GM12875 (cell line): ENCODE results near the gene GATD1.

Experiments used
- H3K4me3 ChIP-seq: one replicate; pipeline ENCODE4 v1.5.1; 2011; ENCODE audit warnings: low read depth, low read length, control low read depth
- TF ChIP-seq, protein P1 (sequence below): IDR thresholded peaks from 2 replicates; pipeline ENCODE4 v1.5.1; 2011; ENCODE audit warnings: low read depth, mild to moderate bottlenecking, control low read depth, inconsistent platforms, low read length, moderate library complexity, borderline replicate concordance; ENCODE audit not compliant: insufficient read depth

Gene GATD1

DNA sequence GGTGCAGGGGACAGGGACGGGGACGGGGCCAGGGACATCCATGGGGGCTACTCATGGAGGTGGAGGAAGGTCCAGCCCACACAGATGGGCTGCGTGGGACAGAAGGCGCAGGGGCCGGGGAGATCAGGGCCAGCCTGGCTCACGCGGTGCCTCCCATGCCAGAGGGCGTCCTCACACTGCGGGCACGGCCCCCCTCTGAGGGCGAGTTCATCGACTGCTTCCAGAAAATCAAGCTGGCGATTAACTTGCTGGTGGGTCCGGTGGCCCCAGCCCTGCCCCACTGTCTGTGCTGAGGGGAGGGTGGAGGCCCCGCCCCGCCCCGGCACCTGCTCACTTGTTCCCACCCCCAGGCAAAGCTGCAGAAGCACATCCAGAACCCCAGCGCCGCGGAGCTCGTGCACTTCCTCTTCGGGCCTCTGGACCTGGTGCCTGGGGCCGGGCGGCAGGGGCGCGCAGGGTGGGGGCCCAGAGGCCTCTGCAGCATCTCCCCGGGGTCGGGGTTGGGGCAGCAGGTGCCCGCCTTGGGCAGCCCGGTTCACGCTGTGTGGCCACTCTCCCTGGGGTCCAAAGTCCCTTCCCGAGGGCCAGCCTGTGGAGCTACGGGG, 55.4 kb downstream of the GATD1 start:
- TF ChIP-seq, protein P1, sequence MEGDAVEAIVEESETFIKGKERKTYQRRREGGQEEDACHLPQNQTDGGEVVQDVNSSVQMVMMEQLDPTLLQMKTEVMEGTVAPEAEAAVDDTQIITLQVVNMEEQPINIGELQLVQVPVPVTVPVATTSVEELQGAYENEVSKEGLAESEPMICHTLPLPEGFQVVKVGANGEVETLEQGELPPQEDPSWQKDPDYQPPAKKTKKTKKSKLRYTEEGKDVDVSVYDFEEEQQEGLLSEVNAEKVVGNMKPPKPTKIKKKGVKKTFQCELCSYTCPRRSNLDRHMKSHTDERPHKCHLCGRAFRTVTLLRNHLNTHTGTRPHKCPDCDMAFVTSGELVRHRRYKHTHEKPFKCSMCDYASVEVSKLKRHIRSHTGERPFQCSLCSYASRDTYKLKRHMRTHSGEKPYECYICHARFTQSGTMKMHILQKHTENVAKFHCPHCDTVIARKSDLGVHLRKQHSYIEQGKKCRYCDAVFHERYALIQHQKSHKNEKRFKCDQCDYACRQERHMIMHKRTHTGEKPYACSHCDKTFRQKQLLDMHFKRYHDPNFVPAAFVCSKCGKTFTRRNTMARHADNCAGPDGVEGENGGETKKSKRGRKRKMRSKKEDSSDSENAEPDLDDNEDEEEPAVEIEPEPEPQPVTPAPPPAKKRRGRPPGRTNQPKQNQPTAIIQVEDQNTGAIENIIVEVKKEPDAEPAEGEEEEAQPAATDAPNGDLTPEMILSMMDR, result no peak
- H3K4me3 ChIP-seq, result no peak overlapping the region

DNA sequence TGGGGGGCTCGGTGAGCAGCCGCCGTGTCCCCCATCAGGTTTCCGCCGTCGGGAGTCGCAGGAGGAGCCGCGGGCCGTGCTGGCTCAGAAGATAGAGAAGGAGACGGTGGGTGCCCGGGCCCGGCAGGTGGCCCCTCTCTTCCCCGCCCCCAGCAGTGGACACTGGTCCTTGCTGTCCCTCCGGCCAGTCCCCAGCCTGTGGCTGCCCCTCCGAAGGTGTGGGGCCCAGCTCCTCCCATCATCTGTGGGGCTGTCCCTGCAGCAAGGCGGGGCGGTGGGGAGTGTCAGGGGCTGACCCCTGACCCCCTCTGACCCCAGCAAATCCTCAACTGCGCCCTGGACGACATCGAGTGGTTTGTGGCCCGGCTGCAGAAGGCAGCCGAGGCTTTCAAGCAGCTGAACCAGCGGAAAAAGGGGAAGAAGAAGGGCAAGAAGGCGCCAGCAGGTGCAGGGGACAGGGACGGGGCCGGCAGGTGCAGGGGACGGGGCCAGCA, 56.0 kb downstream of the GATD1 start:
- TF ChIP-seq, protein P1, result no peak
- H3K4me3 ChIP-seq, result peak overlapping the region; percentile 23

DNA sequence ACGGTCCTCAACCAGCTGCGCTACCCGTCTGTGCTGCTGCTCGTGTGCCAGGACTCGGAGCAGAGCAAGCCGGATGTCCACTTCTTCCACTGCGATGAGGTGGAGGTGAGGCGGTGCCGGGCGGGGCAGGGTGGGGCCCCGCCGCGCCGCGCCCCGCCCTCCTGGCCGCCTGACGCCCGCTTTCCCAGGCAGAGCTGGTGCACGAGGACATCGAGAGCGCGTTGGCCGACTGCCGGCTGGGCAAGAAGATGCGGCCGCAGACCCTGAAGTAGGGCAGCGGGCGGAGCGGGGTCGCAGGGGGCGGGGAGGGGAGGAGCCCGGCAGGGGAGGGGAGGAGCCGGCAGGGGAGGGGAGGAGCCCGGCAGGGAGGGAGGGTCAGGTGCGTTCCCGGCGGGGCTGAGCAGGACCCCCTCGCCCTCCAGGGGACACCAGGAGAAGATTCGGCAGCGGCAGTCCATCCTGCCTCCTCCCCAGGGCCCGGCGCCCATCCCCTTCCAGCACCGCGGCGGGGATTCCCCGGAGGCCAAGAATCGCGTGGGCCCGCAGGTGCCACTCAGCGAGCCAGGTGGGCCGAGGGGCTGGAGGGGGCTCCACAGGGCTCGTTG, 56.5 kb downstream of the GATD1 start:
- peak overlapping the region; percentile 23 for H3K4me3 ChIP-seq

DNA sequence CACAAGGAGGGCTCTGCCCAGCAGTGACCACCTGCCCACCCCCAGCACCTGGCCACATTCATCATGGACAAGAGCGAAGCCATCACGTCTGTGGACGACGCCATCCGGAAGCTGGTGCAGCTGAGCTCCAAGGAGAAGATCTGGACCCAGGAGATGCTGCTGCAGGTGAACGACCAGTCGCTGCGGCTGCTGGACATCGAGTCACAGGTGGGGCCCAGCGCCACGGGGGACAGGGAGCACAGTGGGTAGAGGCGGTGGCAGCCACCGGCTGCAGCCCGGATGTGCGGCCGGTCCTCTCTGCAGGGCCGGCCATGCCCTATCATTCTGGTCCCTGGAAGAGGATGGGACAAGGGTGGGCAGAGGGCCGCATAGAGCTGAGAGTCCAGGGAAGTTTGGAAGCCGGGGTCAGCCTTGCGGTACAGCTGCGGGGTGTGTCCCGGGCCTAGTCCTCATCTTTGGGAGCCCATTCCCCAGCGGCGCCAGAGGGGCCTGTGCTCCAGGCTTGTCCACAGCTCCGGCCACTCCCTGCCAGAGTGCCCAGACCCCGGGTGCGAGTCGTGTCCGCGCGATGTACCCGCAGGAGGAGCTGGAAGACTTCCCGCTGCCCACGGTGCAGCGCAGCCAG, 57.2 kb downstream of the GATD1 start:
- TF ChIP-seq, protein P1, result no peak
- no peak overlapping the region for H3K4me3 ChIP-seq

More for the DNA sequence above, 56.5 kb downstream of the GATD1 start:
- TF ChIP-seq, protein P1, result no peak

DNA sequence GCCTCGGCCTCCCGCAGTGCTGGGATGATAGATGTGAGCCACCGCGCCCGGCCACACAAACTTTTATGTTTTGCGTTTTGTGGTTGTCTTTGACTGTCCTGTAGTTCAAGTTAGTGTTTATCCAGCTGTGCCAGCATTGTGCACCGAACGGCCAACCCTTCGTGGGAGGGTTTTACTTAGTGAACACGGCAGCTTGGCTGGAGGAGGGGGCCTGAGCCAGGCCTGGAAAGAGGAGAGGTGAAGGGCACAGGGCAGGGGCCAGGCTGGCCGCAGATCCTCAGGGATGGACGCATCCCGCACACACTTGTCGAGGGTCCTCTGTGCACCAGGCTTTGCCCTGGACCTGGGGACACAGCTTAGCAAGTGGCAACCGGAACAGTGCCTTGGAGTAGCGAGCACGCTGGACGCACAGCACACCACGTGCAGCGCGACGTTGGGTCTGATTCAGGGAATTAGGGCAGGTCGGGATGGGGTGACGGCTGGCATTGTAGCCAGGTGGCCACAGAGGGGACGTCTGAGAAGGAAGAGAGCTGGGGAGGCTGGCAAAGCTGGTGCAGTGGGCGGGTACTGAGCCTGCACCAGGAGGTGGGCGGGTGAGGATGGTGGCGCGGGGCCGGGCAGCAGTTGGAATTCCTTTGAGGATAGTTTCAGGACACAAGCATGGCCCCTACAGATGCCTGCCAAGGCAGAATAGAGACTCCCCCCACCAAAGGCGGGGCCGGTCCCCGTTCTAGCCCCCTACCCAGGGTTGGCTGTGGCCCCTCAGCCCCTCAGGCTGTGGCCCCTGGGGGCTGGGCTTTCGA, 57.9 kb downstream of the GATD1 start:
- H3K4me3 ChIP-seq, result no peak overlapping the region
- TF ChIP-seq, protein P1, result no peak
